Adrenal gland (tissue), 5 donors: ENCODE results near the gene SYCP1.

Experiments
- POLR2A ChIP-seq, 2 donors: fragments of 450-650 bp; IDR thresholded peaks; one replicate each; pipeline ENCODE4 v1.6.1; 2017; ENCODE audit warnings: antibody characterized with exemption in 2 of 2, mild to moderate bottlenecking in 2 of 2, moderate library complexity in 1 of 2
- TF ChIP-seq, protein P1 (sequence below), 6 experiments: fragments of 450-650 bp in 4 of 6; fragments of 200-600 bp in 2 of 6; sonication (generic) in 1 of 6; IDR thresholded peaks; 1 replicate in 5 of 6; 2 replicates in 1 of 6; pipeline versions ENCODE4 v1.5.1 to v1.8.0; 2016 to 2021; ENCODE audit warnings: antibody characterized with exemption in 6 of 6, mild to moderate bottlenecking in 2 of 6, moderate library complexity in 1 of 6
- donor health status: DM: no; HTN: no; CAD: no.

DNA sequence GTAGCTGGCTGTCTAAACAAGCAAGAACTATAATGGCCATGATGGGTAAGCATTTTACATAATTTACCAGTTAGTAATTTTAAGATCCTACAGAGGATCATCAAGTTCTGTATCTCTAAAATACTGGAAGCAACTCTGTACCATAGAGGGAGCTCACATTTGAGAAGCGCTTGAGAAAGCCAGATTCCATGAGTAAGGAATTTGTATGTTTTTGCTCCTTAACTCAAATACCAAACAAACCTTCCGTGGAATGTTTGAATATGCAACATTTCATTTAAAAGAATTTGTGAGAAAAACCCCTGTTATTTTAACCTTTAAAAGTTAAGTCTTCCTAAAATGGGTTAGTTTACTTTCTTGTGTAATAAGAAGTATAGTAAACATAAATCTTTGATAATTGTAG, 176.9 kb downstream of the SYCP1 start:
- TF ChIP-seq, protein P1, sequence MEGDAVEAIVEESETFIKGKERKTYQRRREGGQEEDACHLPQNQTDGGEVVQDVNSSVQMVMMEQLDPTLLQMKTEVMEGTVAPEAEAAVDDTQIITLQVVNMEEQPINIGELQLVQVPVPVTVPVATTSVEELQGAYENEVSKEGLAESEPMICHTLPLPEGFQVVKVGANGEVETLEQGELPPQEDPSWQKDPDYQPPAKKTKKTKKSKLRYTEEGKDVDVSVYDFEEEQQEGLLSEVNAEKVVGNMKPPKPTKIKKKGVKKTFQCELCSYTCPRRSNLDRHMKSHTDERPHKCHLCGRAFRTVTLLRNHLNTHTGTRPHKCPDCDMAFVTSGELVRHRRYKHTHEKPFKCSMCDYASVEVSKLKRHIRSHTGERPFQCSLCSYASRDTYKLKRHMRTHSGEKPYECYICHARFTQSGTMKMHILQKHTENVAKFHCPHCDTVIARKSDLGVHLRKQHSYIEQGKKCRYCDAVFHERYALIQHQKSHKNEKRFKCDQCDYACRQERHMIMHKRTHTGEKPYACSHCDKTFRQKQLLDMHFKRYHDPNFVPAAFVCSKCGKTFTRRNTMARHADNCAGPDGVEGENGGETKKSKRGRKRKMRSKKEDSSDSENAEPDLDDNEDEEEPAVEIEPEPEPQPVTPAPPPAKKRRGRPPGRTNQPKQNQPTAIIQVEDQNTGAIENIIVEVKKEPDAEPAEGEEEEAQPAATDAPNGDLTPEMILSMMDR (IDR thresholded peaks at IDR 0.05): no peak
- TF ChIP-seq POLR2A (IDR thresholded peaks at IDR 0.05): no peak
